ENCODE data around the gene SEBOX.

The SEBOX gene

DNA sequence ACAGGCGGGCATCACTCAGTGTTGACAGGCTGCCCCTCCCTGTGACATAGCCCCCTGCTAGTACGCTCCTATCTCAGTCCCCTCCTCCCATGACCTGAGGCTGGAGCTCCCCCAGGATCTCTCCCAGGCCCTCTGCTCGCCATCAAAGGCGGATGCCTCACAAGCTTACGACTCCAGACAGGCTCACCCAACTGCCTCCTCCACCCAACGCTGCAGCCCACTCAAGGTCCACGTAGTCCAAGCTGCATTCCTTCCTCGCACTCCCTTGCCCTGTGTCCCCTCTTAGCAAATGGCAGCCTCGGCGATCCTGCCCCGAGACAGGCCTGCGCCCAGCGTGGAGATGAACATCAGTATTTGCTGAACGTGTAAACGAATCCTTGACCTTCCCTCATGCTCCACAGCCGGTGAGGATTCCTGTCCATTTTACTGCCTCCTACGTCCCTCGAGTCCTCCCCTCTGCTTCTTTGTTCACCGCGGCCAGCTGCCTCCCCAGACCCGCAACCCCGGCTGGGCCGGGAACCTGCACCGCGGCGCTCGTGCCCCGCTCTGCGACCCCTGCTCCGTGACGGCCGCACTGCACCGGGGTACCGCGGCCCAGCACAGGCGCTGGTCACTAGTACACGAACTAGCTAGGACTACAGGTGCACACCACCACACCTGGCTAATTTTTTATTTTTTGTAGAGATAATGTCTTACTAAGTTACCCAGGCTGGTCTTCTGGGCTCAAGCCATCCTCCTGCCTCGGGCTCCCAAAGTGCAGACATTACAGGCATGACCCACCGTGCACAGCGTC is 46.8 kb downstream of the SEBOX start:
- DNase-seq (ENCODE audit: low spot score): no peak

- DNase-seq (ENCODE audit: low spot score): no peak
Measured at GRCh38 chr17:28317099-28317965, 47.7 kb downstream of the SEBOX start.

GRCh38 chr17:28315846-28316705 is 48.9 kb downstream of the SEBOX start:
- DNase-seq (ENCODE audit: low spot score): no peak

DNA sequence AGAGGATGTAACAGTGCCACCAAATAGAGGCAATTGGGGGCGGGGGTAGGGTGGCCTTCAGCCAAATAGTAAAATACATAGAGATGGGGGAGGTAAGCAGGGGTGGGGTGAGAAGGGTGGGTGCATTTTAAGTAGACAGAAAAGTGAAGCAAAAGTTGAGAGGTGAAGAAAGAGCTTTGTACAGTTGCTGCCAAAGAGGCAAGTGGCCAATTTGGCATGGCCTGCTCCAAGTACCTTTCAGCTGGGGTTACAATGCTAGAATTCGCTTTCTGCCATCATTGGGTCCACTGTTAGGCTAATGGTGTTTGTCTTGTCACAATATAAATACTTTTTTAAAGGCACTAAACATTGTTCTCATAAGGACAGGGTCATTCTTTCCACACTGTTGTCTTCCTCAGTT is 51.2 kb downstream of the SEBOX start:
- DNase-seq (ENCODE audit: low spot score): no peak

All from pons (tissue), 1 donor.